GM12878 (cell line): ENCODE measurements around the gene CERKL. TPM values are rescaled to one million over a fixed set of nuclear protein-coding genes. Genes with fewer than 3 reads are reported as not detected.

Experiments
- ATAC-seq: fragments of 200-7000 bp; cut with Tn5 transposase; 3 replicates; pipeline ENCODE4 v1.9.1; 2020; ENCODE audit warnings: mild to moderate bottlenecking, moderate library complexity
- BruUV-seq: library from RNA; stranded (reverse); fragments of 400-500 nt; replicated peaks from 2 replicates; lab custom pipeline; 2021; lab: Mats Ljungman, UMichigan
- CTCF ChIA-PET: fragments of 300-600 bp; sonication (Branson Sonifier 250); formaldehyde crosslinking; extraction: SDS; loops from one replicate; lab custom pipeline; 2021; ENCODE audit warnings: inconsistent platforms; lab: Yijun Ruan, JAX
- POLR2A ChIA-PET: fragments of 350-600 bp; formaldehyde crosslinking; extraction: SDS; loops from one replicate; lab custom pipeline; 2021; ENCODE audit warnings: inconsistent platforms; lab: Charles Lee
- RAD21 ChIA-PET: fragments of 300-600 bp; sonication (Branson Sonifier 250); formaldehyde crosslinking; loops from one replicate; lab custom pipeline; 2023; ENCODE audit warnings: antibody characterized with exemption; ENCODE audit not compliant: unreplicated experiment; lab: Charles Lee
- SMC1A ChIA-PET: fragments of 300-600 bp; sonication (Branson Sonifier 250); formaldehyde crosslinking; loops from one replicate; lab custom pipeline; 2023; ENCODE audit not compliant: unreplicated experiment, uncharacterized antibody; lab: Charles Lee
- DNase-seq: peaks from one replicate; pipeline ENCODE4 v3.0.0-alpha.2; 2011; ENCODE audit warnings: low read depth, low spot score
- FAIRE-seq: peaks from 3 replicates; lab custom pipeline; 2011; peaks lifted over from hg19 to GRCh38; lab: Jason Lieb, UNC
- H2AFZ ChIP-seq: 2 replicates; pipeline ENCODE4 v1.6.0; 2011; ENCODE audit warnings: low read depth, low read length, control low read depth; ENCODE audit not compliant: control insufficient read depth
- H3K27ac ChIP-seq: 2 replicates; pipeline ENCODE4 v1.5.1; 2011; ENCODE audit warnings: control low read depth; ENCODE audit not compliant: control insufficient read depth, insufficient read depth
- H3K27me3 ChIP-seq, 2 experiments: replicated peaks in 1 of 2; 2 replicates each; pipeline versions ENCODE4 v1.6.0 to v1.6.1; 2011; ENCODE audit warnings: low read length in 1 of 2; ENCODE audit not compliant: control insufficient read depth in 2 of 2, insufficient read depth in 2 of 2
- H3K36me3 ChIP-seq, 2 experiments: 2 replicates each; pipeline ENCODE4 v1.5.1; 2011; ENCODE audit warnings: low read length in 1 of 2; ENCODE audit not compliant: control insufficient read depth in 2 of 2, insufficient read depth in 2 of 2
- H3K4me1 ChIP-seq: 2 replicates; pipeline ENCODE4 v1.6.1; 2011; ENCODE audit warnings: mild to moderate bottlenecking, low read length, moderate library complexity, mixed read lengths; ENCODE audit not compliant: control insufficient read depth, insufficient read depth
- H3K4me2 ChIP-seq: 2 replicates; pipeline ENCODE4 v1.6.0; 2011; ENCODE audit warnings: control low read depth; ENCODE audit not compliant: control insufficient read depth, insufficient read depth
- H3K4me3 ChIP-seq: fragments of 200-600 bp; sonication (generic); 2 replicates; pipeline ENCODE4 v1.5.1; 2016
- H3K79me2 ChIP-seq: 2 replicates; pipeline ENCODE4 v1.6.0; 2011; ENCODE audit warnings: low read length; ENCODE audit not compliant: control insufficient read depth, insufficient read depth
- H3K9ac ChIP-seq: 2 replicates; pipeline ENCODE4 v1.8.0; 2011; ENCODE audit warnings: low read length, control low read depth, mixed read lengths; ENCODE audit not compliant: control insufficient read depth, insufficient read depth
- H3K9me3 ChIP-seq: replicated peaks from 3 replicates; pipeline ENCODE4 v1.5.1; 2011; ENCODE audit warnings: mild to moderate bottlenecking, low read length; ENCODE audit not compliant: control insufficient read depth, insufficient read depth
- H4K20me1 ChIP-seq: 2 replicates; pipeline ENCODE4 v1.6.0; 2011; ENCODE audit not compliant: control insufficient read depth, insufficient read depth
- BMI1 ChIP-seq: fragments of 450-650 bp; IDR thresholded peaks from 2 replicates; pipeline ENCODE4 v1.6.1; 2016; ENCODE audit warnings: mild to moderate bottlenecking, moderate library complexity, borderline replicate concordance
- JUND ChIP-seq: IDR thresholded peaks from 2 replicates; pipeline ENCODE4 v1.6.1; 2012; ENCODE audit warnings: low read depth, mild to moderate bottlenecking, low read length, improper control_type of control experiment, moderate library complexity
- KLF5 ChIP-seq: fragments of 450-650 bp; IDR thresholded peaks from 2 replicates; pipeline ENCODE4 v1.6.1; 2014; ENCODE audit warnings: mild to moderate bottlenecking; ENCODE audit not compliant: partially characterized antibody
- MEF2A ChIP-seq: IDR thresholded peaks from 2 replicates; pipeline ENCODE4 v1.6.1; 2011; ENCODE audit warnings: low read depth, mild to moderate bottlenecking, low read length, moderate library complexity; ENCODE audit not compliant: insufficient read depth
- REST ChIP-seq: IDR thresholded peaks from 2 replicates; pipeline ENCODE4 v1.6.1; 2012; ENCODE audit warnings: mild to moderate bottlenecking, low read depth, low read length
- WGBS: methylation state at CpG from one replicate; pipeline ENCODE4 v1.1.6; 2016; ENCODE audit warnings: low lambda C conversion rate; ENCODE audit not compliant: insufficient replicate concordance, insufficient coverage; ENCODE audit errors: missing lambda C conversion rate; 5-methylcytosine and 5-hydroxymethylcytosine counted together
- in situ Hi-C: fragments of 300-500 bp; cut with MboI; formaldehyde crosslinking; loops from 9 replicates; pipeline ENCODE4 v1.14.3; 2018; ENCODE audit warnings: mixed read lengths
- intact Hi-C: fragments of 100-400 bp; cut with micrococcal nuclease; formaldehyde crosslinking; loops from one replicate; pipeline ENCODE4 v1.14.2; 2022; ENCODE audit not compliant: unreplicated experiment
- polyA plus RNA-seq, 11 experiments: library from polyadenylated mRNA; depleted of rRNA in 4 of 11; unstranded in 6 of 11; stranded (reverse) in 5 of 11; fragments of >200 nt; fragmentation: Nextera tagmentation in 4 of 11; fragmentation: Illumina TruSeq in 1 of 11; extraction: Ambion mirVana in 4 of 11; extraction: Trizol in 1 of 11; gene quantifications; 1 replicate in 1 of 11; 2 replicates in 10 of 11; pipeline versions ENCODE4 v1.2.1 to v1.2.3, GENCODE V29; 2011 to 2016; ENCODE audit warnings: inconsistent platforms in 2 of 11, missing spikeins in 2 of 11, low read depth in 1 of 11
- total RNA-seq, 4 experiments: library from RNA; depleted of rRNA in 3 of 4; stranded (reverse); fragments of >200 nt in 3 of 4; fragmentation: Illumina TruSeq in 1 of 4; extraction: Trizol in 1 of 4; gene quantifications; 2 replicates each; pipeline versions ENCODE4 v1.2.1 to v1.2.3, GENCODE V29; 2013 to 2021

The CERKL gene
- total and polyA plus RNA-seq, 10 of the 15 experiments (the other 5 are each of a cell fraction or from before 2014, with no cell fraction given), result 0.05 to 23.0 (median 6.0) TPM; not detected in 2

GRCh38 chr2:181553244-181553643, 103.7 kb downstream of the CERKL start:
- ChIA-PET SMC1A (interaction anchor here (0.6 to 0.7 kb wide), 3 partner anchors 335 to 1067 kb away, joined by 3 read pairs; no protein-coding TSS in a partner anchor), RAD21 (interaction anchor here (0.7 kb wide), 3 partner anchors 362 to 532 kb away, joined by 3 to 4 read pairs (median 3); no protein-coding TSS in a partner anchor), CTCF (interaction anchor here (1.7 kb wide), 1 partner anchor 162 kb away, joined by 5 read pairs; no protein-coding TSS in a partner anchor), POLR2A (no interaction called here)
- Histone ChIP-seq H2AFZ (no peak overlapping the region), H3K9ac (no peak overlapping the region), H3K27me3 (no peaks in the 10 kb centered on the region), H3K4me1 (no peaks in the 10 kb centered on the region), H4K20me1 (no peaks in the 10 kb centered on the region), H3K4me3 (no peak overlapping the region), H3K79me2 (no peaks in the 10 kb centered on the region), H3K27ac (no peak overlapping the region), H3K9me3 (no peaks in the 10 kb centered on the region), H3K36me3 (no peaks in the 10 kb centered on the region; a peak in 1 of 4 replicates), H3K4me2 (no peak overlapping the region)
- intact Hi-C loops (no loop called here), in situ Hi-C loops (no loop called here)
- TF ChIP-seq REST (no peak), BMI1 (no peak), MEF2A (no peak), JUND (no peak), KLF5 (no peak)
- no TSS peak for BruUV-seq
- DNase-seq (no peak), ATAC-seq (no peak), FAIRE-seq (no peak)
- 100% methylated on average over 2 of the region's 2 CpGs for WGBS
